H1 (cell line): Measurements from ENCODE around the gene NT5DC1. TPM values are rescaled to one million over a fixed set of nuclear protein-coding genes. Genes with fewer than 3 reads are reported as not detected.

Experiments used
- CTCF ChIA-PET: fragments of 300-600 bp; sonication (Branson Sonifier 250); formaldehyde crosslinking; loops from one replicate; lab custom pipeline; 2021; ENCODE audit not compliant: partially characterized antibody; lab: Charles Lee
- POLR2A ChIA-PET: fragments of 300-600 bp; sonication (Branson Sonifier 250); formaldehyde crosslinking; loops from one replicate; lab custom pipeline; 2021; ENCODE audit warnings: inconsistent platforms; ENCODE audit not compliant: partially characterized antibody; lab: Charles Lee
- DNase-seq, 2 experiments: peaks; one replicate each; pipeline versions ENCODE4 v3.0.0 to v3.0.0-alpha.2; 2010 to 2022; ENCODE audit warnings: low spot score in 2 of 2, low read depth in 1 of 2, mixed read lengths in 1 of 2
- FAIRE-seq: peaks from 2 replicates; lab custom pipeline; 2011; peaks lifted over from hg19 to GRCh38; lab: Jason Lieb, UNC
- H2AFZ ChIP-seq: 2 replicates; pipeline ENCODE4 v1.8.1; 2012; ENCODE audit warnings: low read length, inconsistent platforms
- H2AK5ac ChIP-seq: 2 replicates; pipeline ENCODE4 v1.6.1; 2013; ENCODE audit warnings: low read depth, low read length
- H2BK120ac ChIP-seq: replicated peaks from 2 replicates; pipeline ENCODE3; 2013; ENCODE audit warnings: low read depth, low read length, inconsistent platforms
- H2BK12ac ChIP-seq: 2 replicates; pipeline ENCODE4 v1.6.1; 2013; ENCODE audit warnings: low read depth, low read length
- H2BK15ac ChIP-seq: 2 replicates; pipeline ENCODE4 v1.6.1; 2013; ENCODE audit warnings: low read length
- H2BK20ac ChIP-seq: 2 replicates; pipeline ENCODE4 v1.6.1; 2013; ENCODE audit warnings: low read length
- H2BK5ac ChIP-seq: 2 replicates; pipeline ENCODE4 v1.6.1; 2013; ENCODE audit warnings: low read depth, low read length
- H3K14ac ChIP-seq: 2 replicates; pipeline ENCODE4 v1.6.1; 2013; ENCODE audit warnings: inconsistent platforms; ENCODE audit not compliant: insufficient read length
- H3K18ac ChIP-seq: 2 replicates; pipeline ENCODE4 v1.6.1; 2013; ENCODE audit warnings: low read length; ENCODE audit errors: extremely low read depth
- H3K23ac ChIP-seq: 2 replicates; pipeline ENCODE4 v1.6.1; 2013; ENCODE audit warnings: inconsistent platforms; ENCODE audit not compliant: insufficient read length
- H3K23me2 ChIP-seq: 2 replicates; pipeline ENCODE4 v1.6.1; 2013; ENCODE audit warnings: low read depth, low read length
- H3K27ac ChIP-seq: 2 replicates; pipeline ENCODE4 v1.6.1; 2011; ENCODE audit warnings: low read depth, low read length, inconsistent platforms
- H3K27me3 ChIP-seq, 4 experiments: replicated peaks in 1 of 4; 1 replicate in 1 of 4; 2 replicates in 3 of 4; pipeline versions ENCODE4 v1.6.1 to v1.8.1; 2011 to 2013; ENCODE audit warnings: low read length in 3 of 4, mild to moderate bottlenecking in 3 of 4, inconsistent platforms in 2 of 4, mixed read lengths in 2 of 4, moderate library complexity in 1 of 4; ENCODE audit not compliant: control insufficient read depth in 3 of 4, insufficient read depth in 3 of 4; ENCODE audit errors: extremely low read depth in 1 of 4
- H3K36me3 ChIP-seq, 4 experiments: 2 replicates each; pipeline versions ENCODE4 v1.6.1 to v1.8.1; 2011 to 2013; ENCODE audit warnings: mild to moderate bottlenecking in 4 of 4, low read length in 3 of 4, moderate library complexity in 2 of 4, control low read depth in 1 of 4, inconsistent platforms in 1 of 4; ENCODE audit not compliant: insufficient read depth in 4 of 4, control insufficient read depth in 2 of 4
- H3K4ac ChIP-seq: replicated peaks from 2 replicates; pipeline ENCODE3; 2013; ENCODE audit warnings: low read length, low read depth, mixed read lengths, inconsistent platforms; ENCODE audit not compliant: insufficient read length
- H3K4me1 ChIP-seq, 4 experiments: replicated peaks in 1 of 4; 1 replicate in 1 of 4; 2 replicates in 3 of 4; pipeline versions ENCODE4 v1.6.1 to v1.8.1; 2011 to 2013; ENCODE audit warnings: low read length in 3 of 4, inconsistent platforms in 2 of 4, mixed read lengths in 1 of 4; ENCODE audit not compliant: insufficient read depth in 4 of 4, control insufficient read depth in 3 of 4
- H3K4me2 ChIP-seq, 2 experiments: 2 replicates each; pipeline versions ENCODE4 v1.6.1 to v1.8.1; 2011 to 2013; ENCODE audit warnings: low read depth in 2 of 2, low read length in 2 of 2, control low read depth in 1 of 2, inconsistent platforms in 1 of 2, mild to moderate bottlenecking in 1 of 2; ENCODE audit not compliant: insufficient read depth in 1 of 2
- H3K4me3 ChIP-seq, 4 experiments: fragments of 200-600, 300-600 bp in 1 of 4; sonication (generic), shearing (Covaris generic), sonication (Bioruptor Twin) in 1 of 4; 2 replicates each; pipeline versions ENCODE4 v1.5.1 to v1.8.1; 2011 to 2016; ENCODE audit warnings: low read length in 4 of 4, low read depth in 3 of 4, control low read depth in 2 of 4, inconsistent platforms in 2 of 4, mild to moderate bottlenecking in 2 of 4, mixed read lengths in 1 of 4, moderate library complexity in 1 of 4; ENCODE audit not compliant: insufficient read depth in 2 of 4; ENCODE audit errors: extremely low read depth in 1 of 4
- H3K56ac ChIP-seq: replicated peaks from 2 replicates; pipeline ENCODE3; 2013; ENCODE audit warnings: low read depth, mild to moderate bottlenecking, mixed read lengths, low read length, inconsistent platforms; ENCODE audit not compliant: insufficient read length
- H3K79me1 ChIP-seq: 2 replicates; pipeline ENCODE4 v1.6.1; 2013; ENCODE audit warnings: low read depth, low read length, control low read depth
- H3K79me2 ChIP-seq, 2 experiments: 2 replicates each; pipeline versions ENCODE4 v1.6.1 to v1.8.1; 2012 to 2013; ENCODE audit warnings: low read length in 2 of 2, mild to moderate bottlenecking in 2 of 2, inconsistent platforms in 1 of 2; ENCODE audit not compliant: insufficient read depth in 2 of 2, control insufficient read depth in 1 of 2
- H3K9ac ChIP-seq, 4 experiments: replicated peaks in 1 of 4; 1 replicate in 1 of 4; 2 replicates in 3 of 4; pipeline versions ENCODE4 v1.6.1 to v1.8.1; 2011 to 2013; ENCODE audit warnings: low read depth in 3 of 4, low read length in 3 of 4, control low read depth in 2 of 4, mild to moderate bottlenecking in 2 of 4, moderate library complexity in 2 of 4, inconsistent platforms in 1 of 4; ENCODE audit errors: extremely low read depth in 1 of 4
- H3K9me3 ChIP-seq, 2 experiments: 2 replicates each; pipeline versions ENCODE4 v1.6.1 to v1.8.1; 2012 to 2013; ENCODE audit warnings: mild to moderate bottlenecking in 2 of 2, moderate library complexity in 2 of 2, control low read depth in 1 of 2, inconsistent platforms in 1 of 2, low read depth in 1 of 2, low read length in 1 of 2, mixed read lengths in 1 of 2; ENCODE audit not compliant: insufficient read depth in 2 of 2
- H4K20me1 ChIP-seq, 2 experiments: replicated peaks in 1 of 2; 2 replicates each; pipeline versions ENCODE3 to v1.8.1; 2011 to 2013; ENCODE audit warnings: inconsistent platforms in 2 of 2, low read length in 2 of 2, mild to moderate bottlenecking in 1 of 2; ENCODE audit not compliant: insufficient read depth in 2 of 2, control insufficient read depth in 1 of 2
- H4K5ac ChIP-seq: 2 replicates; pipeline ENCODE4 v1.6.1; 2013; ENCODE audit warnings: low read length, low read depth, mixed read lengths, inconsistent platforms; ENCODE audit not compliant: insufficient read length
- H4K8ac ChIP-seq: 2 replicates; pipeline ENCODE4 v1.8.0; 2013; ENCODE audit warnings: mild to moderate bottlenecking, moderate library complexity, low read length, inconsistent platforms; ENCODE audit not compliant: insufficient read depth; ENCODE audit errors: extremely low read depth
- H4K91ac ChIP-seq: replicated peaks from 2 replicates; pipeline ENCODE3; 2013; ENCODE audit warnings: low read length, mixed read lengths, inconsistent platforms; ENCODE audit not compliant: insufficient read length
- BACH1 ChIP-seq: IDR thresholded peaks from 2 replicates; pipeline ENCODE4 v1.6.1; 2012; ENCODE audit warnings: low read length, improper control_type of control experiment
- BCL11A ChIP-seq, 2 experiments: IDR thresholded peaks; one replicate each; pipeline ENCODE4 v1.6.1; 2011; ENCODE audit warnings: low read depth in 2 of 2, low read length in 2 of 2, mild to moderate bottlenecking in 2 of 2
- BRCA1 ChIP-seq: IDR thresholded peaks from 2 replicates; pipeline ENCODE4 v1.6.1; 2012; ENCODE audit warnings: low read depth, low read length, improper control_type of control experiment
- CBX5 ChIP-seq: fragments of 300-800, 300-1000 bp; sonication (generic); IDR thresholded peaks from 2 replicates; pipeline ENCODE4 v1.7.1; 2016; ENCODE audit warnings: antibody characterized with exemption, low read length, low read depth
- CBX8 ChIP-seq: fragments of 300-800, 300-1000 bp; sonication (generic); IDR thresholded peaks from 2 replicates; pipeline ENCODE4 v1.7.1; 2016; ENCODE audit warnings: low read depth, low read length, borderline replicate concordance
- GTF2F1 ChIP-seq: IDR thresholded peaks from 2 replicates; pipeline ENCODE4 v1.6.1; 2012; ENCODE audit warnings: low read depth, low read length, improper control_type of control experiment, borderline replicate concordance
- NANOG ChIP-seq: IDR thresholded peaks from 2 replicates; pipeline ENCODE4 v1.6.1; 2011; ENCODE audit warnings: low read length, low read depth, mild to moderate bottlenecking, inconsistent platforms; ENCODE audit not compliant: insufficient read depth, poor library complexity, severe bottlenecking
- PHF8 ChIP-seq: fragments of 200-600 bp; sonication (generic); conservative IDR thresholded peaks from 2 replicates; pipeline ENCODE4 v1.7.1; 2012; ENCODE audit warnings: low read depth, mild to moderate bottlenecking, inconsistent platforms, low read length, moderate library complexity
- POLR2AphosphoS5 ChIP-seq: IDR thresholded peaks from 2 replicates; pipeline ENCODE4 v1.6.1; 2011; ENCODE audit warnings: low read depth, low read length
- RAD21 ChIP-seq, 2 experiments: IDR thresholded peaks in 1 of 2; conservative IDR thresholded peaks in 1 of 2; 2 replicates each; pipeline ENCODE4 v1.6.1; 2011; ENCODE audit warnings: low read depth in 2 of 2, low read length in 2 of 2, improper control_type of control experiment in 1 of 2, inconsistent platforms in 1 of 2, mild to moderate bottlenecking in 1 of 2, moderate library complexity in 1 of 2
- RBBP5 ChIP-seq: IDR thresholded peaks from 2 replicates; pipeline ENCODE4 v1.7.1; 2012; ENCODE audit warnings: low read depth, mild to moderate bottlenecking, inconsistent platforms, low read length, moderate library complexity, borderline replicate concordance
- SIX5 ChIP-seq: IDR thresholded peaks from 2 replicates; pipeline ENCODE4 v1.6.1; 2011; ENCODE audit warnings: mild to moderate bottlenecking, low read depth, low read length
- SP4 ChIP-seq: IDR thresholded peaks from 2 replicates; pipeline ENCODE4 v1.6.1; 2012; ENCODE audit warnings: low read length, inconsistent platforms
- SUZ12 ChIP-seq: fragments of 200-600 bp; sonication (generic); IDR thresholded peaks from 2 replicates; pipeline ENCODE4 v1.6.1; 2012; ENCODE audit warnings: mild to moderate bottlenecking, inconsistent platforms, low read length, moderate library complexity, mixed read lengths
- WGBS, 2 experiments: shearing (Covaris generic) in 1 of 2; methylation state at CpG; one replicate each; pipeline versions ENCODE4 v1.1.6 to v1.1.7; 2013 to 2015; ENCODE audit warnings: low lambda C conversion rate in 2 of 2, mixed read lengths in 2 of 2, inconsistent platforms in 1 of 2, low coverage in 1 of 2, missing lambda C conversion rate in 1 of 2; ENCODE audit not compliant: insufficient replicate concordance in 2 of 2, insufficient coverage in 1 of 2, insufficient read length in 1 of 2; ENCODE audit errors: extremely low coverage in 1 of 2, missing lambda C conversion rate in 1 of 2; 5-methylcytosine and 5-hydroxymethylcytosine counted together
- polyA plus RNA-seq, 7 experiments: library from polyadenylated mRNA; depleted of rRNA in 3 of 7; stranded (reverse) in 5 of 7; unstranded in 2 of 7; fragments of >200 nt in 5 of 7; fragments of 200-250 nt in 2 of 7; gene quantifications; 1 replicate in 5 of 7; 2 replicates in 1 of 7; 4 replicates in 1 of 7; pipeline versions ENCODE4 v1.2.1 to v1.2.3, GENCODE V29; 2011 to 2013; ENCODE audit warnings: missing spikeins in 2 of 7, mixed read lengths in 2 of 7
- total RNA-seq: library from RNA; stranded (reverse); fragmentation: NEBNext Ultra II Directional; extraction: Animal tissue kit (Norgen Biotek cat#: 25700); gene quantifications from 2 replicates; pipeline ENCODE4 v1.2.1, GENCODE V29; 2021

NT5DC1 gene
- total and polyA plus RNA-seq, 2 of the 8 experiments (the other 6 are each of a cell fraction or from before 2014, with no cell fraction given) = 25.3 to 72.7 TPM

DNA sequence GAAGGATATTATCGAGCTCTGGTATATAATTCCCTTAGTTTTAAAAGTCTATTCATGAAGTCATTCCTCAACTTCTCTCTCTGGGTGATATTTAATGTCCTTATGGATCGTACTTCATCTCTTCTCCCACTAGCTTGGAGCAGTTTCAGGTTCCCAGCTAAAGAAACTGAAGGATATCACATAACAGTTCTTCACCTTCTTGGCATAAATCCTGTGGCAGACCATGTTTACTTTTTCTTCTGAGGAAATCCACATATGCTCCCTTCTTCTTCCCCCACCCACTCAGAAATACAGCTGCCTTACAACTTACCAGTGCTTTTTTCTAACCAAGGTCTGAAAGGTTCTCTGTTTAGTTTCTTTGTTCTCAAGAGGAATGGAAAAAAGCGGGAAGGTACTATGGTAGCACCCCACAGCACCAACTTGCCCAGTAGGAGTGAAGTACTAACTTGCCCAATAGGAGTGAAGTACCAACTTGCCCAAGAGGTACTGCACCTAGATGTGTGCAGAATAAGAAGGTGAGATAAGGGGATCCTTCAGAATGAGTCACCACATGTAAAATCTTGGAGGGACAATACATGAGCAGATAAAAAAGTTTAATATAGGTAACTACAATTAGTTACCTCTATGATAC is 100.1 kb downstream of the NT5DC1 start:
- Histone ChIP-seq H3K4me3 (no peak overlapping the region), H3K23me2 (no peaks in the 10 kb centered on the region), H3K79me1 (no peaks in the 10 kb centered on the region), H3K4me1 (no peaks in the 10 kb centered on the region), H3K4ac (no peak overlapping the region), H3K4me2 (no peak overlapping the region), H3K27ac (no peak overlapping the region), H4K91ac (no peak overlapping the region), H2AK5ac (no peak overlapping the region), H2BK12ac (no peak overlapping the region), H2BK15ac (no peak overlapping the region), H2BK120ac (no peak overlapping the region), H3K36me3 (no peaks in the 10 kb centered on the region), H2BK5ac (no peak overlapping the region), H3K79me2 (no peaks in the 10 kb centered on the region), H3K56ac (no peak overlapping the region), H3K23ac (no peak overlapping the region), H4K5ac (no peak overlapping the region), H4K20me1 (peaks cover 0 to 5% of the 10 kb centered on the region in 2 experiments), H2BK20ac (no peak overlapping the region), H3K27me3 (no peaks in the 10 kb centered on the region), H4K8ac (no peak overlapping the region), H3K14ac (no peak overlapping the region), H2AFZ (no peak overlapping the region), H3K18ac (no peak overlapping the region), H3K9ac (no peak overlapping the region), H3K9me3 (no peaks in the 10 kb centered on the region)
- ChIA-PET POLR2A (no interaction called here), CTCF (interaction anchor here (1.0 kb wide), 1 partner anchor 15 kb away, joined by 3 read pairs; no protein-coding TSS in a partner anchor)
- FAIRE-seq (no peak), DNase-seq (no peak)
- 95% methylated on average over 3 of the region's 3 CpGs; no CpG with 5 or more reads in 1 of the 2 experiments for WGBS, 2 experiments
- TF ChIP-seq CBX8 (no peak), SP4 (no peak), BACH1 (no peak), SIX5 (no peak), RAD21 (IDR thresholded peaks at IDR 0.05 in 1 of 2, conservative IDR thresholded peaks at IDR 0.05 in 1 of 2; ENCODE audit: low read depth in 2 of 2, low read length in 2 of 2) (no peak), CBX5 (no peak), GTF2F1 (no peak), NANOG (no peak), PHF8 (no peak), BRCA1 (no peak), BCL11A (IDR thresholded peaks at IDR 0.05; ENCODE audit: low read depth in 2 of 2, low read length in 2 of 2) (no peak), RBBP5 (no peak), POLR2AphosphoS5 (no peak), SUZ12 (no peak)
